ENCODE data around the gene FHOD3.

- no peak for TF ChIP-seq EP300 (IDR thresholded peaks at IDR 0.05)
- TF ChIP-seq POLR2A (IDR thresholded peaks at IDR 0.05; ENCODE audit: low read depth) = no peak
- no peak for TF ChIP-seq CTCF (IDR thresholded peaks at IDR 0.05)
- no peak for TF ChIP-seq POLR2AphosphoS5 (IDR thresholded peaks at IDR 0.05)
Measured at GRCh38 chr18:36589857-36590543, 292.5 kb downstream of the FHOD3 start.

Measured in esophagus muscularis mucosa (tissue), 4 donors.